ENCODE results near the gene LPAR6. TPM values are rescaled to one million over a fixed set of nuclear protein-coding genes. Genes with fewer than 3 reads are reported as not detected.

Gene LPAR6
- polyA plus RNA-seq, 1 donor: 44.3 TPM

DNA sequence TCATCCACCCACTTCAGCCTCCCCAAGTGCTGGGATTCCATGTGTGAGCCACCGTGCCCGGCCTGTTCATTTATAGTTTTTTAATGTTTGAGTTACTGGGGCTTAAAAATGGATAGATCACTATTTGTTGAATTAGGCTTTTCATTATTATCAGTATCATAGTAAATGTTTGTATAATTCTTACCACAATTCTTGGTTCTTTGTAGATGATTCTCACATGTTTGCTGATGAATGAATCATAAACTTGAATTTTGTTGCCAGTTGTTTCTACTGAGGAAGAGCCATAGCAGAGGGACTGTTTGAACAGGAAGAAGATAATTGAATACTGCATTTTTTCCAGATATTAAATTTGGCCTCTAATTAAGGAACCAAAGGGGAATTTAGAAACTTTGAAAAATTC, 2.6 kb upstream of the LPAR6 start:
- DNase-seq: no peak

GRCh38 chr13:48414501-48414900, 1.6 kb upstream of the LPAR6 start:
- DNase-seq: no peak

- DNase-seq: peak; percentile 55
Measured at GRCh38 chr13:48411841-48412531, 927 bp downstream of the LPAR6 start.

GRCh38 chr13:48411147-48411794, 1.6 kb downstream of the LPAR6 start:
- DNase-seq: peak; percentile 44

DNA sequence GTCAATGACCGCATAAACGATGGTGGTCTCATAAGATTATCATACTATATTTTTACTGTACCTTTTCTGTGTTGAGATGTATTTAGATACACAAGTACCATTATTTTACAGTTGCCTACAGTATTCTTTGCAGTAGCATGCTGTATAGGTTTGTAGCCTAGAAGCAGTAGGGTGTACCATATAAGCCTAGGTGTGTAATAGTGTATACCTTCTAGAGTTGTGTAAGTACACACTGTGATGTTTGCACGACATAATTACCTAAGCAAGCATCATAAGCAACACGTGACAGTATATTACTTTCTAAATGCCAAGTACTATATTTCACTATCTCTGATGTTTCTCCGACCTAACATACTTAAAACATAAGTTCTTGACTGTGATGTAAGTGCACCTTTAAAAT, 2.7 kb downstream of the LPAR6 start:
- no peak for DNase-seq

GRCh38 chr13:48405875-48406274, 7.0 kb downstream of the LPAR6 start:
- no peak for DNase-seq

- DNase-seq: no peak
Measured at GRCh38 chr13:48404952-48405351, 8.0 kb downstream of the LPAR6 start.

DNA sequence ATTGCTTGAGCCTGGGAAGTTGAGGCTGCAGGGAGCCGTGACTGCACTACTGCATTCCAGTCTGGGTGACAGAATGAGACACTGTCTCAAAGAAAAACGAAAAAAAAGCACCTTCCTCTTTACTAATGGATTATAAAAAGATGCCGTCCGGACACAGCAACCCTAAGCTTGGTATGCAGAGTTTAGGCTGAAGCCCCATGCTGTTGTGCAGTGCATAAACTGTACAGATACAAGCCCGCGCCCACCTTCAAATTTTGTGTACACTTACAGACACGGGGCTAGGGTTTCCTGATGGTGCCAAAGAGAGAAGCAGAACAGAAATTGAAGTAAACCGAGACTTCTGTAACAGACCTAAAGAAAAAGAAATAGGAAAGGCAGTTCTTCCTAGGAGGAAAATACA, 9.0 kb downstream of the LPAR6 start:
- no peak for DNase-seq

DNA sequence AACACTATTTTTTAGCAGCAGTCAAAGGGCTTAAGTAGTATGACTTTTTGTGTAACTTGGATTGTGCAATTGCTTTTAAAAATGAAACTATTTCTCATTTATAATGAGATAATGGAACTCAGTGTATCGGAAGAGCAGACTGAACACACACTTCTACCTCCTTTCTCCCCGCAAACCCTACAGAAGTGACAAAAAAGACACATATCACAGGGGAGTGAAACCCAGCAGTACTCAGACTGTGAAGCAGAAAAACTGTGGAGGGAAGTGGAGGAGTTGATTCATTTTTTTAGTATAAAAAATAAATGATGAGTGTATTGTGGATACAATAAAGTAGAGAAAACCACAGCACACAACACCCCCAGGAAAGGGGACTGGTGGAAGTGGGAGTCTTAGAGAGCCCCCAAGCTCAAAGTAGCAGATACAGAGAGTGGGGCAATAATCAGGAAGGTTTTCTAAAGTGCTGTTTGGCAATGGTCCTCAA, 9.7 kb downstream of the LPAR6 start:
- no peak for DNase-seq

DNA sequence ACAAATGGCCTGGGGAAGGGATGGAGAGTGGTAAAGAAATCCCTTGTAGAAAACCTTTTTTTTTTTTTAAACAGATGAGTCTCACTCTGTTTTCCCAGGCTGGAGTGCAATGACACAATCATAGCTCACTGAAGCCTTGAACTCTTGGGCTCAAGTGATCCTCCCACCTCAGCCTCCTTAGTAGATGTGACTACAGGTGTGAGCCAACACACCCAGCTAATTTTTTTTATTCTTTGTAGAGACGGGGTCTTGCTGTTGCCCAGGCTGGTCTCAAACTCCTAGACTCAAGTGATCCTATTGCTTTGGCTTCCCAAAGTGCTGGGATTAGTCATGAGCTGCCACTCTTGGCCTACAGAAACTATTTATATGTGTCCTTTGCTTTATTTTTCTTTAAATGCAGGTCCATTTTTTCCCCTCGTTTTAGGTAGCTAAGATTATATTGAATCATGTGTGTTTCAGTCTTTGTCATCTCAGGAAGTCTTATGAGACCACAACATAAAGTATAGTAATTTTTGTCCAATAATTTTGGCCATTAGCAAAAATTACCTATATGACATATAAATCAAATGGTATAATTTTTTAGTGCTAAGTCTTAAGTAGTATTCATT, 10.5 kb downstream of the LPAR6 start:
- DNase-seq: no peak

DNA sequence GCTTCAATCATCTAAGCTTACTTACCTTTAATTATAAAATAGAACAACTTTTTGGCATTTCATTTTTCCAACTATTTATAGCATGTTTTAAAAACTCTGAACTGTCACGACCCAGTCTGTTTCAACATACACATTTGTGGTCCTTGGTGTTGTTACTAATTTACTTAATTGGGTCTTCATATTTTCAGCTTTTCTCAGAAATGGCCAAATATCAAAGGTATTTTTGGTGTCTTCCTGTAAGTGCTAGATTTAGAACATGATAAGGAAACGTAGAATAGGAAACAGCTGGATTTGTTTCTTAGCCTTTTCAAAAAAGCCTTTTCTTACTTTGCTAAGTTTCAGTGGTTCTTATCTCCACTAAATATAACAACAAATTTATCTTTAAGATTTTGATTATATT, 11.4 kb downstream of the LPAR6 start:
- DNase-seq: no peak

GRCh38 chr13:48400850-48401291, 12.0 kb downstream of the LPAR6 start:
- no peak for DNase-seq

GRCh38 chr13:48400090-48400694, 12.7 kb downstream of the LPAR6 start:
- DNase-seq: no peak

- DNase-seq: no peak
Measured at GRCh38 chr13:48398450-48399095, 14.3 kb downstream of the LPAR6 start.

GRCh38 chr13:48397744-48398143, 15.2 kb downstream of the LPAR6 start:
- DNase-seq: no peak

DNA sequence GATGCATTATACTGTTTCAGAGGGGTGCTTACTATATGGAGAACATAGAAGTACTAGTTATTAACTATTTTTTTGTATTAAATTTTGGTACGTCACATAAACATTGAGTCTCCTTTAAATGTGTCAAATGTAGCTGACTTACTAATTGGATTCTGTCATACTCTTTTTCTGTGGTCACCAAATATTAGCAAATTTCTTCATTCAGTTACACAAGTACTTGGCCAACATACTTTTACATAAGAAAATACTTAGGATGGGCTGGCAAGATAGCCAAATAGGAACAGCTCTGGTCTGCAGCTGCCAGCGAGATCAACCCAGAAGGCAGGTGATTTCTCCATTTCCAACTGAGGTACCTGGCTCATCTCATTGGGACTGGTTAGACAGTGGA, 19.2 kb downstream of the LPAR6 start:
- DNase-seq: no peak

- DNase-seq: no peak
Measured at GRCh38 chr13:48393030-48393697, 19.7 kb downstream of the LPAR6 start.

DNA sequence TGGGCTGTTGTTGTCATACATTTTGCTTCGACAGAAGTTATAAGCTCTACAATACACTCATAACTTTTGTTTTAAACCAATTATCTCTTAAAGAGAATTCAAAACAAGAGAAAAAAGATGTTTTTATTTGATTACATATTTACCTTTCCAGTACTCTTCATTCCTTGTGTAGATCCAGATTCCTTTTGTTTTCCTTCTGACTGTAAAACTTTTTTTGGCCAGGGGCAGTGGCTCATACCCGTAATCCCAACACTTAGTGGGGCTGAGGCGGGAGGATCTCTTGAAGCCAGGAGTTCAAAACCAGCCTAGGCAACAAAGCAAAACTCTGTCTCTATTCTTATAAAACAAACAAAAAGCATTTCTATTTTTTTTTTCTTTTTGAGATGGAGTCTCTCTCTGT, 21.7 kb downstream of the LPAR6 start:
- DNase-seq: no peak

DNA sequence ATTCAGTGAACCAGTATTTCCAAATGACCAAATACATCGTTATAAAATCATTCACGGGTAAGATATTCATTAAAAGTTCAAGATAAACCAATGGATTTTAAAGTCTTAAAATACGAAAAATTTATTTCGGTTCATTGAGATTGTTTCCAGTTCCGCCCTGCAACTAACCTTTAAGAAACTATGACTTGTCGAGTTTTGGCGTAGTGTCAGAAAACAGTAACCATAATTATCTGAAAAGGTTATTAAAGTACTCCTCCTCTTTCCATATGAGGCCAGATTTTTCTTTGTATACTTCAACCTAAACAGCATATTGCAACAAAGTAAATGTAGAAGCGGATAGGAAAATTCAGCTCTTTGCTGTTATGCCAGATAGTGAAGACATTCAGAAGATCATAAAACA, 26.1 kb downstream of the LPAR6 start:
- no peak for DNase-seq

DNA sequence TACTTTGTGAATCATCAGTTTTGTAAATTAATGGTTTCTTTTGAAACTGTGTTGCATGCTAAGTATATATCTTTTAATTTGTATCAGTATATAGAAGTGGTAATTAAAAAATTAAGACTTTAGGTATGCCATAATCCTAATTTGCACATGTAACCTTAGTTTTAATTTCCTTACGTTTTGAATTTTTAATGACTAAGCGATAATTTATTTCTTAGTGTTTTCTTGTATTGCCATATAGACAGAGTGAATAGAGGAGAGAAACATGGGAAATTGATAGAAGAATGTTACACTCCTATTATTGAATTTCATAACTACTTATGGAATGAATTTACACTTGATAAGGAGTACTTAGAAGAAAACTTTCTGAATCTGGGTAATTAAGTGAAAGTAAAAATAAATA, 29.5 kb downstream of the LPAR6 start:
- DNase-seq: no peak

GRCh38 chr13:48380581-48380980, 32.3 kb downstream of the LPAR6 start:
- no peak for DNase-seq

DNA sequence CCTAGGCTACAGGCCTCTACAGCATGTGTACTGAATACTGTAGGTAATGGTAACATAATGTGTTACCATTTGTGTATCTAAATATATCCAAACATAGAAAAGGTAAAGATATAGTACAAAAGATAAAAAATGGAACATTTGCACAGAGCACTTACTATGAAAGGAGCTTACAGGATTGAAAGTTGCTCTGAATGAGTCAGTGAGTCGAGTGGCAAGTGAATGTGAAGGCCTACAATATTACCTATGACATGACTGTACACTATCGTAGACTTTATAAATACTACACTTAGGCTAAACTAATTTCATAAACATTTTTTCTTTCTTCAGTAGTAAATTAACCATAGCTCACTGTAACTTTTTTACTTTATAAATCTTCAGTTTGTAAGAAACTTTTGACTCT, 35.1 kb downstream of the LPAR6 start:
- no peak for DNase-seq
